CD4-positive, alpha-beta T cell treated with Interleukin-2 at 100 ng/mL for 4 hours (primary cell): ENCODE measurements around the gene KLF4.

Experiments
- DNase-seq: peaks from one replicate; pipeline ENCODE4 v3.0.0-alpha.2; 2020; ENCODE audit warnings: low spot score

KLF4 gene

DNA sequence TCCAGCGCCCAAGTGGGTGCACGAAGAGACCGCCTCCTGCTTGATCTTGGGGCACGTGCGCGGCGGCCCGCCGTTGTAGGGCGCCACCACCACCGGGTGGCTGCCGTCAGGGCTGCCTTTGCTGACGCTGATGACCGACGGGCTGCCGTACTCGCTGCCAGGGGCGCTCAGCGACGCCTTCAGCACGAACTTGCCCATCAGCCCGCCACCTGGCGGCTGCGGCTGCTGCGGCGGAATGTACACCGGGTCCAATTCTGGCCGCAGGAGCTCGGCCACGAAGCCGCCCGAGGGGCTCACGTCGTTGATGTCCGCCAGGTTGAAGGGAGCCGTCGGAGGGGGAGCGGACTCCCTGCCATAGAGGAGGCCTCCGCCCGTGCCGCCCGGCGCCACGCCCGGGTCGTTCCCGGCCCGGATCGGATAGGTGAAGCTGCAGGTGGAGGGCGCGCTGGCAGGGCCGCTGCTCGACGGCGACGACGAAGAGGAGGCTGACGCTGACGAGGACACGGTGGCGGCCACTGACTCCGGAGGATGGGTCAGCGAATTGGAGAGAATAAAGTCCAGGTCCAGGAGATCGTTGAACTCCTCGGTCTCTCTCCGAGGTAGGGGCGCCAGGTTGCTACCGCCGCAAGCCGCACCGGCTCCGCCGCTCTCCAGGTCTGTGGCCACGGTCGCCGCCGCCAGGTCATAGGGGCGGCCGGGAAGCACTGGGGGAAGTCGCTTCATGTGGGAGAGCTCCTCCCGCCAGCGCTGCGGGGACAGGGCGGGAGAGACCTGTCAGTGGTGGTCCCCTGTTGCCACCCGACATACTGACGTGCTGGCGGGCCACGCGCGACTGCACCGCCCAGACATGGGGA is 1.8 kb downstream of the KLF4 start:
- no peak for DNase-seq

DNA sequence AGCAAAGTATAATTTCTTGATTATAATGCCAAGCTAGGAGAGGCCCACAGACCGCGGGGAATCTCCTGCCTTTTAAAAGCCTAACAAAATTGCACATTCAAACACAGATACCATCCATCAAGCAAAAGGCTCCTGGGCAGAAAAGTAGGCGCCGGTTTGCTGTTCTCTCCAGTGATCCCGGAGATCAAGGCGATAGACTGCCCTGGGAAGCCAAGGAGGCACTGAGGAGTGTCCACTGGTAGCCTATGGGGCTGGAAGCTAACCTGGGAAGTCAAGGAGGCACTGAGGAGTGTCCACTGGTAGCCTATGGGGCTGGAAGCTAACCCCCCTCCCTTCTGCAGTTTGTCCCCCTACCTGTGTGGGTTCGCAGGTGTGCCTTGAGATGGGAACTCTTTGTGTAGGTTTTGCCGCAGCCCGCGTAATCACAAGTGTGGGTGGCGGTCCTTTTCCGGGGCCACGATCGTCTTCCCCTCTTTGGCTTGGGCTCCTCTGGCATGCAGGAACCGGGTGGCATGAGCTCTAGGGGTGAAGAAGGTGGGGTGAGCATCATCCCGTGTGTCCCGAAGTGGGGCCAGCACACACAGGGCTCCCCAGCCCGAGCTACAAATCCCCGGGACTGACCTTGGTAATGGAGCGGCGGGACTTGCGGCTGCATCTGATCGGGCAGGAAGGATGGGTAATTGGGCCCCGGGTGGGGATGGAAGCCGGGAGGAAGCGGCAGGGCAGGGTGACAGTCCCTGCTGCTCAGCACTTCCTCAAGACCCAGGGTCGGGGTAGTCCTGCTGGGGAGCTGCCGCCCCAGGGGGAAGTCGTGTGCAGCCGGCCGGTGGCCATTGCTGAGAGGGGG is 2.7 kb downstream of the KLF4 start:
- no peak for DNase-seq

DNA sequence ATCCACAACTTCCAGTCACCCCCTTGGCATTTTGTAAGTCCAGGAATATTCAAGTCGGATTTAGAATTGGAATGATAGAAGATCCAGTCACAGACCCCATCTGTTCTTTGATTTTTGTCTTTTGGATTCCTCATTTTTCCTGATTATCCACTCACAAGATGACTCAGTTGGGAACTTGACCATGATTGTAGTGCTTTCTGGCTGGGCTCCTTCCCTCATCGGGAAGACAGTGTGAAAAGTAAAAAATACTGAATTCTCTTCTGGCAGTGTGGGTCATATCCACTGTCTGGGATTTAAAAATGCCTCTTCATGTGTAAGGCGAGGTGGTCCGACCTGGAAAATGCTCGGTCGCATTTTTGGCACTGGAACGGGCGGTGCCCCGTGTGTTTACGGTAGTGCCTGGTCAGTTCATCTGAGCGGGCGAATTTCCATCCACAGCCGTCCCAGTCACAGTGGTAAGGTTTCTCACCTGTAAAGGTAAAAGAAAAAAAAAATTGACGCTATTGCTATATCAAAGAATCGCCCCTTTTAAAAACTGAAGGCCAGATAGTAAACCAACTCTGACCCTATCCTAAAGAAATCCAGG is 4.0 kb downstream of the KLF4 start:
- DNase-seq: no peak

DNA sequence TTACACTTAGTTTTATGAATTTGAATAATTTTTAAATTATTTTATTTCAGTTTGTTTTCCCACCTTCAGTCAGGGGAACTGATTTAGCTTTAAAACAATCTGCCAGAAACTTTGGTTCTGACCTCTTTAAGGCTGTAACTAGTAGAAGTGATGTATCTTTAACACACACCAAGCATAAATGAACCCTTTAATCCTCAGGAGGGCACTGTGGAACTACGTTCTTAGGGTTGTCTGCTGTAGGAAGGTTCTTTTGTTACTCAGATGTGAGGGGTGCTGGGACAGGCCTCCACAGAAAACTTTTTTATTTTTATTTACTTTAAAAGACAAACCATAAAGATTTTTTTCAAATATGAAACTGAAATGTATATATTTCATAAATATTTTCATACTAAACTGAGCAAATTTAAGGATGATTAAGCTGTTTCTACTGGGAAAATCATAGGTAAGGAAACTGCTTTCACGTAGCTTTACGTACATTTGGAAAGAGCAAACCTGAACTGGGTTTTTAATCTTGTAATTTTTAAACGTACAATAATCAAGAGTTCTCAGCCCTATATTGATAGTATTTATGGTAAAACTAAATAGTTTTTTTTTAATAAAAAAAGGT is 5.3 kb downstream of the KLF4 start:
- peak; percentile 8 for DNase-seq

DNA sequence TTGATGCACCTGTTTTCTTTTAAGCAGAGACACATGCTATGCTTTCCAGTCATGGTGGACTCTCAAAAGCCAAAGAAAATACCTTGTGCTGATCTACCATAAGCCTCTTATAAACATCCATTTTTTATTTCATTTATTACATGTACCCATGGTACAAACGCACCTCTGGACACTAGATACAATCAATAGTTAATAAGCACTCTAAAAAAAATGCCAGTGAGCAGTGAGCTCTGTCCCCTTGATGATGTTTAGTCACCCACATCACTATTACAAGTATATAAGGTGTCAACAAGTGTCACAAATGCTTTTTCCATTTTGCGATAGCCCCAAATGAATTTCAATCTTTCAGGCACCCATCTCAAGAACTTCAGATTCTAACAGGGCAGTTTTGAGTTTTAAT is 5.9 kb downstream of the KLF4 start:
- DNase-seq: no peak

DNA sequence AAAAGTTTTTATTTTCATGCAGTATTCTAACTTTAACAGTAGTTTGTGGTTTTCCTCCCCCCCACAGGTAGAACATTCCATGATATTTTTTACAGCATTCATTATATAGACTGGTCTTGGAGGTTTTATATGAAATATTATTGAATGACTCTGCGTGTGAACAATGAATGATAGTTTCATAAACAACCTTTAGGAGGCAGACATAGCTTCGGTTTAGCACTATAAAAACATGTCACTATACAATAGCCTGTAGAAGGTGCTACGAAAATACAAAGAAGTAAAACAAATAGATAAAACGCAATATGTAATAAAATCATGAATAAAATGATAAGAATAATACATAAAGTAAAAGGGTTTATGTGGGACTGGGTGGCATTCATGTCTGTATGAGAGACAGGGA is 8.5 kb downstream of the KLF4 start:
- no peak for DNase-seq

DNA sequence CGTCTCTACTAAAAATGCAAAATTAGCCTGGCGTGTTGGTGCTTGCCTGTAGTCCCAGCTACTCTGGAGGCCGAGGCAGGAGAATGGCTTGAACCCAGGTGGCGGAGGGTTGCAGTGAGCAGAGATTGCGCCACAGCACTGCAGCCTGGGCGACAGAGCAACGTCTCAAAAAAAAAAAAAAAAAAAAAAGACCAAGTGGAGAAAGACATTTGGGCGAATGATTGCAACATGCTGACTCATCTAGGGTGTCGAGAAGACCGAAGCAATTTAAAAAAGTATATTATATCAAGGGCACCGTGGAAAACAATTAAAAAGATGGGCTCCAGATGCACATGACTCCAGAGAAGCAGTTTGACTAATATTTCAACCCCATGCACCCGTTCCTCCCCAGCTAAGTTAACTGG is 9.2 kb downstream of the KLF4 start:
- DNase-seq: no peak

DNA sequence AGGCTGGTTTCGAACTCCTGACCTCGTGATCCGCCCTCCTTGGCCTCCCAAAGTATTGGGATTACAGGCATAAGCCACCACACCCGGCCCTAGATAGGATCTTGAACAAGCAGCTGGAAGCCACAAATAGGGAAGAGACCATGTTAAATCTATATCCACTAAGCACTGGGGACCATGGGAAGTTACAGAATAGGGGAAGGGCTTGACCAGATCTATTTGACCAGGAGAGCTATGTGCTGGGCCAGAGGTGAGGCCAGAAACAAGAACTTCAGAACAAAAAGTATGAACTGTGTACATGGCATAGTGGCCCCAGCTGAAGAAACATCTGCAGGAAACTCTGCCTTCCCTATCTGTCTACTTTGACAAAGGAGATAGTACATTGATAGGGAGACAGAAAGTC is 10.8 kb downstream of the KLF4 start:
- DNase-seq: no peak

DNA sequence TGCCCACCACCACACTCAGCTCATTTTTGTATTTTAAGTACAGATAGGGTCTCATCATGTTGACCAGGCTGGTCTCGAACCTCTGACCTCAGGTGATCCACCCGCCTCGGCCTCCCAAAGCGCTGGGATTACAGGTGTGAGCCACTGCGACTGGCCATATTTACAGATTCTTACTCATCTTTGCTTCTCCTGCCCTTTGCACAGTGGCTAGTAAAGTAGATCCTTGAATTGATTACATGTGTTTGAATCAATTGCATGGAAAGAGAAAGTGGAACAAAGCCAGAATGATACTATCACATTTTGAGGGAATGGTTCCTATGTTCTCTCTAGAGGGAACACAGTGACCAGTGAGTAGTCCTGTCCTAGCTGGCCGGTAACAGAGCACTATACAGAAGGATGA is 15.4 kb downstream of the KLF4 start:
- no peak for DNase-seq

DNA sequence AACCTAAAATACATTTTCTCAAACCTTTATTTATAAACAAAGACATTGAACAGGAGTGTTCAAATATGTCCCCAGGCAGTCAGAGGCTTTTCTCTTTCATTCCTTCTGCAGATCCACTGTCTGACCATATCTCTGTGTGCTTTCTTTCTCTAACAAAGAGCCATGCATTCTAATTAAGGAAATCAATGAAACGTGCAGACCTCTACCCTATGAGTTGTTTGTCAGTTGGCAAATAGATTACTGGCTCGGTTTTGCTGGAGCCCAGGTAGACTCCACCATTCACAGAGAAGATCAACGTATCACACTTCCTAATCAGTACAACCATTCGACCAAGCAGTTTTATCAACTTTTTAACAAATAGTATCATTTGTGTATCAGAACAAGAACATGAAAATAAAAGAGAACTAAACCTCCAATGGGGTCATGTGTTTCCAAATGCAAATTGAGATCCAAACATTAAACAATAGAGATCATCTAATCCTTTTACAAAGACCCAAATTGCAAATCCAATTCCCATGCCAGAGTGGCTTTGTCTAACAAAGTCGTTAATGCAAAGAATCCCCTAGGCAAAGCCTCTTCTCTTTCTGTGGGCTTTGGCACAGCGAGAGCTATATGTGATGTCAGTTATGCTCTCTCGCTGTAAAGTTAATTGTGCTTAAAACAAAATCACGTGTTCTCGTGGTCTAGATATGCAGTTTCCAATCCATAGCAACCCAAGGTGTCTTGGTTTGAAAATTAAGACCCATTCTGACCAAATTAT is 16.8 kb downstream of the KLF4 start:
- DNase-seq: no peak

DNA sequence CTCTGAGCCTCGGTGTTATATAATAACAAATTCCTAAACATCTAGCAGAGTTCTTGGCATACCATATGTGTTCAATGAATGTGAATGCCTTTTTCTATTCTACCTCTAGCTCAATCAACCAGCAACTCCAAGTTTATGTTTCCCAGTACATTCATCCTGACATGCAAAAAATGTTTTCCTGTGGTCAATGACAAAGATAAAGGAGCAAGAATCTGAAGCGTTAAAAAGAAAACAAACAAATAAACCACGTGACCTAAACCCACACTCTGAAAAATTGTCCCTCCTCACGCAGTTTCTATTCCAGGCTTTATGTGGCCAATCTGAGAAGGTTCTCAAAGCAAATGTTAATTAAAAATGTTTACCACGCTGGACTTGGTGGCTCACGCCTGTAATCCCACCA is 18.0 kb downstream of the KLF4 start:
- no peak for DNase-seq

DNA sequence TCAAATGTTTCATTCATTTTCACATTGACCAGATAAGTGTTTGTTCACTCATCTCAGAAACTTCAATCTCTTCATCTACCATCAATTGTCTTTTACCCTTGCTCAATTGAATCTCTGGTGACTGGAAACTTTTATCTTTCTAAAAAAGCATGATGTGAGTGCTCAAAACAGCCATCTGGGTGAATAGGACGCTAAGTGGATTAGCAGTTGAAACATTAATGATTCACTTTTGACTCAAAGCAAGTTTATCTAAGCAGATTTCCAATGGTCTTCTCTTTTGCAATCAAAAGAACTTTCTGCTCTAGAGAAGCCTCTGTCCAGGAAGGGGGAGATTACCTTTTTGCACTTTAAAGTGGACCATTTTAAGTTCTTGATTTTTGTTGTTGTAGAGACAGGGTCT is 22.2 kb downstream of the KLF4 start:
- DNase-seq: no peak

DNA sequence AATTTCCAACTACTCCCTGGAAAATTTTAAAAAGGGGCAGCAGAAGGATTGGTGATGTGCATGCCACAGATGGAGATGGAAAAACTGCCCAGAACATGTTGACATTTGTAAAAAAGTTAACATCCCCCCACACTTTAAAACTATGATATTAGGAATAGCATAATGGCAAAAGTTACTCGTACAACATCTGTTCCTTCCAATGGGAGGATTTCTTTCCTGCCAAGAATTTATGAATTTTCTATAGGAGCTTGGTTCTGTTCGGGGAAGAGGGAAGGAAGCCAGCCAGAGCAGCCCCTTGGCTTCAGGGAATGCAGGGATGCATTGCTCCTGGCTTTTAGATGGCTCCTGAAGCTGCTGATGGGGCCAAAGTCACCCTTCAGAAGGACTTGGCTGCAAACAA is 22.7 kb downstream of the KLF4 start:
- no peak for DNase-seq

DNA sequence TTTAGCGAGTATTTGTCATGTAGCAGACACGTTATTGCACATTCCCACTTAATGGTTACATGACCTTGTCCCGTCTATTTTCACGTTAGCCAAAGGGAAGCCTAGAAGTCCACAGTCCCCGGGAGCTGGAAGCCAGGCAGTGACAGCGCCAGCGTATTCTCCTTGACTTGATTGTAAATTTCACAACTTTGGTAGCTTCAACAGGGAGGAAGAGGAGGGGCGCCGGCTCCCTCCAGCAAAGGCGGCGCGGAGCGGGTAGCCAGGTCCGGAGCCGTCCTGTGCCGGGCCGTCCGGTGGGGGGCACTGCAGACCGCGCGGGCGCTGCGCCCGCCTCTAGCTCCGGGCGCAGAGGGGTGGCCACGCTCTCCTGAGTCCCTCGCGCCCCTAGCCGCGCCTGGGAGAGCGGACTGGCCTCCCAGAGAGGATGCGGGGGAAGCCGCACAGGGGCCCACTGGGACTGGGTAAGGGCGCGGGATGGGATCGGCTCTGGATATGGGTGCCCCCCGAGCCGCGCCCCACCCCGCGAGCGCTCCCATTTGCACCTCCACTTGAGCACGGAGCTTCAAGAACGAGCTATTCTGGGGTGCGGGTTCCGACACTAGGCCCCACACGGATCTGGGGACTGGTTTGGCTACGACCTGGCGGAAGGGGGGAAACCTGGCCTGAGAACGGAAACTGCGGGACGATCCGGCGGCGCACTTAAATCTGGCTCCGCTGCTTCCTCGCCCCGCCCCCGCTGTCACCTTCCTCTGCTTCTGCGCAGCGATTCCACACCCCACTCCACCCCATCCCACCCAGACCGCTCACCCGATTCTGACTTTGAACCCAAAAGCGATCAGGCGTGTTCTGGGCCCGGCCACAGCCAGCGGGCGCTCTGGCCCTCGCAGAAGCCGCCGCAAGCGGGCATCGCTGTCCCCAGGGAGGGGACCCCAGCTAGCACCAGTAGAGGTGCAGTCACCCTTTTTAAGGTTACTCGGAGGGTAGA is 23.8 kb downstream of the KLF4 start:
- DNase-seq: no peak

DNA sequence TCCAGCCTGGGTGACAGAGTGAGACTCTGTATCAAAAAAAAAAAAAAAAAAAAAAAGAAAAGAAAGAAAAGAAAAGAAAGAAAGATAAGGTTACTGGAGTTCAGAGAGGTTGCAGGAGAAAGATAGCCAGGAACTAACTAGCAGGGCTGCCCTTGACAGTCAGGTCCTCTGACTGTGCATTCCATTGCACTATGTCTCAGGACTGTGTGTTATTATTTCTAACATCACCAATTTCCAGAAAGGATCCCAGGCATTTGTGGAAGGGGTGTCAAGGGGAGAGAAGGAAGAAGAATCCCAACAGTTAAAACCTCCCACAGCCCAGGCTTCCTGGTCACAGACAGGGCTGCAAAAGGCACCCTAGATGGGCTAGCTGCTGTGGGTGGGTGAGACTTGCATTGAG is 25.1 kb downstream of the KLF4 start:
- no peak for DNase-seq

DNA sequence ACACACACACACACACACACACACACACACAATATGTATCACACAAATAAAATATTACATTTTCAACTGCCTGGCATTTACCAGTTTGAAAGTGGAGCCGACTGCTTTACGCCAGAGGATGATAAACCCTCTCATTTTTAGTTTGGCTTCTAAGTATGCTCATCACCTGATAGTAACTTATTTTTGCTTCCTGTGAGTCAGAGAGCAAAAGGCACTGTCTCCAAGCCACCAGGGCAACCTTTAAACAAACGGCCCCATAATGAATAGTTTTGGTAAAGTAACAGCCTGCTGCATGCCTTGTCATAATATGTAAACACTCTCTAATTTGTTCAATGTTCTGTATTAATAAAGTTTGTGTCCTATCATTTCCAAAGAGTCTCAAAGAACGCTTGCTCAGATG is 26.9 kb downstream of the KLF4 start:
- DNase-seq: no peak

DNA sequence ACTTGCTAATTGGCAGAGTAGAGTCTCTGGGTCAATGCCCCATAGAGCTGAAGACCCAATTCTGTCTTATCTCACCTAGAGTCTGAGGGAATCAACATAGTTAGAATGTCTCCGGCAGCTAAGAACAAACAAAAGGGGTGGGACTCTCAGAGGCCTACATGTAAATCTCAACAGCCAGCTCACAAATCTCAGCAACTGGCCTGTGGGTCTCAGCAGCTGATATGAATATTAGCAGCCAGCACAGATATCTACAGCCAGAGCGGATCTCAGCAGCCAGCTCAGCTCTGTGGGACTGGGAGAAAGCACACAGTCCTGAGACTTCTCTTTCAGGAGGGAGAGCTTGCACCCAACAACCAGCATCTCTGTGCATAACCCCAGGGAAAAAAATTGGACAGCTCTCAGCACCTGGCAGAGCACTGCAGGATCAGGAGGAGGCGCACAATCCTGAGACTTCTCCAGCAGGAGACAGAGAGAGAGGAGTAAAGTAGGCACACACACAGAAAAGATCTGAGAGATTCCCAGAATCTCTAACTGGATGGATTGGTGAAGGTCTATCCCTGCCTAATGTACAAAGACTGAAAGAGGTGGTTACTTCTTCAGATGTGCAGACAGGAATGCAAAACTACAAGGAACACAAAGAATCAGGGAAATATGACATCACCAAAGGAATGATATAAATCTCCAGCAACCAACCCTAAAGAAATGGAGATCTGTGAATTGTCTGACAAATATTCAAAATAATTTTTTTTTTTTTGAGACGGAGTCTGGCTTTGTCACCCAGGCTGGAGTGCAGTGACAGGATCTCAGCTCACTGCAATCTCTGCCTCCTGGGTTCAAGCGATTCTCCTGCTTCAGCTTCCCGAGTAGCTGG is 29.2 kb downstream of the KLF4 start:
- no peak for DNase-seq

DNA sequence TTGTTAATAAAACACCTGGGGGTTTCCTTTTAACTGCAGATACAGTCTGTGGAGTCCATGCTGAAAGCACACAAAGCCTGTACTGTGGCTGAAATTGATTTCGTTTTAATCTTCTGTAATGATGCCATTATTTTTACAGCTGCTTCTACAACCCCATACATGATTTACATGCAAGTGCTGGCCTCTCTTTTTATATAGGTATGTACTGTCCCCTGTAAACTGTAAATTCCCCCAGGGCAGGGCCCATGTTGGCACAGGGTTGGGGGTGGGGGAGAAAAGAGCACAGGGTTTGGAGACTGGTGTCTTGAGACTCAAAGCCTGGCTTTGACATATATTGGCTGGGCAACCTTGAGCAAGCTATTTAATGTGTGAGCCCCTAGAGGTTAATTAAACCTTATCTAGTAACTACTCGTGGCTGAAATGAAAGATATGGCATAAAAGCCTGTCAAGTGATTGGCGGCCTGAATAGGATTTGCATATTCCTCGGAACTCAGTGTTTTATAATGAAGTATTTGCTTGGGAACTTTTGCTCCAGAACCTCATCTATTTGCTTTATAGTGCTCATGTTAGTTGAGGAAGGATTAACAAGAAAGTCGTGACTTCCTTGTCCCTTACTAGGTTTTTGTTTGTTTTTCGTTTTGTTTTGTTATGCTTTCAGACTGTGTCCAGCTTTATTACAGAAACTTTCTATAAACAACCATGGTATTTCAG is 34.0 kb downstream of the KLF4 start:
- no peak for DNase-seq

DNA sequence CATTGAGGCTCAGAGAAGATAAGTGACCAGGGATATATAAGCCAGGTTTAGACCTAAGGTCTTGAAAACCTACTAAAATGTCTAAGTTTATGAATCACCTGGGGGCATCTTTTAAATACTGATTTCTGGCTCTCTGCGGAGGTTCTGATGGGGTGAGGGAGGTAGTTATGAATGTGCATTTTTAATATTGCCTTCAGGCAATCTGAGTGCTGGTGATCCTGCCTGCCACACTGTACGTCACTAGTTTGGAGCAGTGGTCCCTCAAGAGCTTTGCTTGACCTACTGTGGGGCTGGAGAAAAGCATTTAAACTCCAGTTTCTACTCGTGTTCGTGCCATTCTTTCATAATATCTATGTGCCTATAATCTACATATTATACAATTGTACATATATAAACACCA is 36.1 kb downstream of the KLF4 start:
- no peak for DNase-seq
